ENCODE measurements around the gene OR52J3. TPM values are rescaled to one million over a fixed set of nuclear protein-coding genes. Genes with fewer than 3 reads are reported as not detected.
"Not testable (repeated sequence)": the region's sequence is repeated elsewhere in the genome, so short reads cannot be mapped to it uniquely, and the experiment has no call there.

Gene OR52J3
- polyA plus RNA-seq (2012; ENCODE audit: insufficient read depth, insufficient read length), result not detected

- no peak for DNase-seq (ENCODE audit: low read depth, low spot score)
Measured at GRCh38 chr11:5046226-5046625, at the start of gene OR52J3. OR52J3 (plus strand) TSS chr11:5046526; CDS start chr11:5046526, 0 bp downstream.

GRCh38 chr11:5004424-5005274, 41.7 kb upstream of the OR52J3 start:
- no peak overlapping the region for H3K4me3 ChIP-seq (ENCODE audit: low read length)
- DNase-seq (ENCODE audit: low read depth, low spot score), result peak; percentile 44

More at GRCh38 chr11:5046226-5046625, at the start of gene OR52J3:
- no peak within 1 kb of the TSS for H3K4me3 ChIP-seq (ENCODE audit: low read length)

GRCh38 chr11:5007561-5007960, 38.8 kb upstream of the OR52J3 start:
- DNase-seq (ENCODE audit: low read depth, low spot score), result peak; percentile 7
- H3K4me3 ChIP-seq (ENCODE audit: low read length), result no peak overlapping the region

GRCh38 chr11:5011254-5011653, 35.1 kb upstream of the OR52J3 start:
- no peak for DNase-seq (ENCODE audit: low read depth, low spot score)
- H3K4me3 ChIP-seq (ENCODE audit: low read length), result no peak overlapping the region

GRCh38 chr11:5013012-5013411, 33.3 kb upstream of the OR52J3 start:
- no peak for DNase-seq (ENCODE audit: low read depth, low spot score)
- H3K4me3 ChIP-seq (ENCODE audit: low read length), result no peak overlapping the region

- no peak overlapping the region for H3K4me3 ChIP-seq (ENCODE audit: low read length)
- DNase-seq (ENCODE audit: low read depth, low spot score), result no peak
Measured at GRCh38 chr11:5021996-5022395, 24.3 kb upstream of the OR52J3 start.

GRCh38 chr11:5036669-5037068, 9.7 kb upstream of the OR52J3 start:
- no peak overlapping the region for H3K4me3 ChIP-seq (ENCODE audit: low read length)
- DNase-seq (ENCODE audit: low read depth, low spot score), result no peak

GRCh38 chr11:5037926-5038325, 8.4 kb upstream of the OR52J3 start:
- no peak for DNase-seq (ENCODE audit: low read depth, low spot score)
- no peak overlapping the region for H3K4me3 ChIP-seq (ENCODE audit: low read length)

GRCh38 chr11:5038341-5038740, 8.0 kb upstream of the OR52J3 start:
- no peak for DNase-seq (ENCODE audit: low read depth, low spot score)
- no peak overlapping the region for H3K4me3 ChIP-seq (ENCODE audit: low read length)

- no peak for DNase-seq (ENCODE audit: low read depth, low spot score)
- no peak overlapping the region for H3K4me3 ChIP-seq (ENCODE audit: low read length)
Measured at GRCh38 chr11:5040876-5041275, 5.5 kb upstream of the OR52J3 start.

GRCh38 chr11:5042091-5042490, 4.2 kb upstream of the OR52J3 start:
- DNase-seq (ENCODE audit: low read depth, low spot score), result no peak
- H3K4me3 ChIP-seq (ENCODE audit: low read length), result no peak overlapping the region

- DNase-seq (ENCODE audit: low read depth, low spot score), result no peak
- H3K4me3 ChIP-seq (ENCODE audit: low read length), result no peak overlapping the region
Measured at GRCh38 chr11:5043380-5043779, 2.9 kb upstream of the OR52J3 start.

GRCh38 chr11:5046754-5047330, 516 bp downstream of the OR52J3 start:
- no peak for DNase-seq (ENCODE audit: low read depth, low spot score)
- H3K4me3 ChIP-seq (ENCODE audit: low read length), result no peak overlapping the region

- not testable (repeated sequence) for DNase-seq (ENCODE audit: low read depth, low spot score); H3K4me3 ChIP-seq (ENCODE audit: low read length)
Measured at GRCh38 chr11:5058679-5059078, 12.4 kb downstream of the OR52J3 start.

- DNase-seq (ENCODE audit: low read depth, low spot score), result no peak
- H3K4me3 ChIP-seq (ENCODE audit: low read length), result no peak within 1 kb of the TSS
Measured at GRCh38 chr11:5059391-5059790, 13.1 kb downstream of the OR52J3 start, which contains the start of gene OR52E2. OR52E2 (minus strand) TSS chr11:5059627; CDS start chr11:5059627, 0 bp downstream.

- no peak overlapping the region for H3K4me3 ChIP-seq (ENCODE audit: low read length)
- DNase-seq (ENCODE audit: low read depth, low spot score), result no peak
Measured at GRCh38 chr11:5065027-5065426, 18.7 kb downstream of the OR52J3 start.

- H3K4me3 ChIP-seq (ENCODE audit: low read length), result no peak within 1 kb of the TSS
- DNase-seq (ENCODE audit: low read depth, low spot score), result no peak
Measured at GRCh38 chr11:5069272-5069671, 22.9 kb downstream of the OR52J3 start, which contains the start of gene OR52E1. OR52E1 (plus strand) TSS chr11:5069572.

- no peak for DNase-seq (ENCODE audit: low read depth, low spot score)
- H3K4me3 ChIP-seq (ENCODE audit: low read length), result no peak overlapping the region
Measured at GRCh38 chr11:5071799-5072198, 25.5 kb downstream of the OR52J3 start.

GRCh38 chr11:5081405-5081804, 35.1 kb downstream of the OR52J3 start:
- no peak overlapping the region for H3K4me3 ChIP-seq (ENCODE audit: low read length)
- DNase-seq (ENCODE audit: low read depth, low spot score), result no peak

- DNase-seq (ENCODE audit: low read depth, low spot score), result no peak
- no peak overlapping the region for H3K4me3 ChIP-seq (ENCODE audit: low read length)
Measured at GRCh38 chr11:5083602-5084001, 37.3 kb downstream of the OR52J3 start.

Measured in Jurkat, Clone E6-1 (cell line).